ENCODE results near the gene YWHAH. TPM values are rescaled to one million over a fixed set of nuclear protein-coding genes. Genes with fewer than 3 reads are reported as not detected.

Gene YWHAH
- total RNA-seq, 1 donor from 2014 or later = 171 TPM

- Histone ChIP-seq H3K9me3 (no peaks in the 10 kb centered on the region), H3K27me3 (ENCODE audit: low read depth) (peaks cover 4% of the 10 kb centered on the region), H3K36me3 (no peaks in the 10 kb centered on the region), H3K27ac (no peak overlapping the region), H3K4me3 (no peak overlapping the region), H3K4me1 (no peaks in the 10 kb centered on the region)
- DNase-seq (no peak), ATAC-seq (no peak)
- intact Hi-C loops (cut with DNase I) = no loop called here
- TF ChIP-seq, protein P1, sequence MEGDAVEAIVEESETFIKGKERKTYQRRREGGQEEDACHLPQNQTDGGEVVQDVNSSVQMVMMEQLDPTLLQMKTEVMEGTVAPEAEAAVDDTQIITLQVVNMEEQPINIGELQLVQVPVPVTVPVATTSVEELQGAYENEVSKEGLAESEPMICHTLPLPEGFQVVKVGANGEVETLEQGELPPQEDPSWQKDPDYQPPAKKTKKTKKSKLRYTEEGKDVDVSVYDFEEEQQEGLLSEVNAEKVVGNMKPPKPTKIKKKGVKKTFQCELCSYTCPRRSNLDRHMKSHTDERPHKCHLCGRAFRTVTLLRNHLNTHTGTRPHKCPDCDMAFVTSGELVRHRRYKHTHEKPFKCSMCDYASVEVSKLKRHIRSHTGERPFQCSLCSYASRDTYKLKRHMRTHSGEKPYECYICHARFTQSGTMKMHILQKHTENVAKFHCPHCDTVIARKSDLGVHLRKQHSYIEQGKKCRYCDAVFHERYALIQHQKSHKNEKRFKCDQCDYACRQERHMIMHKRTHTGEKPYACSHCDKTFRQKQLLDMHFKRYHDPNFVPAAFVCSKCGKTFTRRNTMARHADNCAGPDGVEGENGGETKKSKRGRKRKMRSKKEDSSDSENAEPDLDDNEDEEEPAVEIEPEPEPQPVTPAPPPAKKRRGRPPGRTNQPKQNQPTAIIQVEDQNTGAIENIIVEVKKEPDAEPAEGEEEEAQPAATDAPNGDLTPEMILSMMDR (IDR thresholded peaks at IDR 0.05) = no peak
These were observed 55.8 kb downstream of the YWHAH start for GRCh38 chr22:32000181-32000580.

- Histone ChIP-seq H3K4me1 (no peaks in the 10 kb centered on the region), H3K27me3 (ENCODE audit: low read depth) (no peaks in the 10 kb centered on the region), H3K9me3 (no peaks in the 10 kb centered on the region), H3K4me3 (no peak overlapping the region), H3K36me3 (no peaks in the 10 kb centered on the region), H3K27ac (no peak overlapping the region)
- ATAC-seq (no peak), DNase-seq (no peak)
- TF ChIP-seq, protein P1 (IDR thresholded peaks at IDR 0.05) = no peak
- intact Hi-C loops (cut with DNase I) = no loop called here
These were observed 61.1 kb downstream of the YWHAH start for GRCh38 chr22:32005453-32005852.

Other genes starting within 250 kb of the YWHAH start
- gene PRR14L, start 194.4 kb upstream of the YWHAH start, total RNA-seq = 57.9 TPM
- 29.0 TPM for gene DEPDC5, start 190.5 kb upstream of the YWHAH start, total RNA-seq
- gene SLC5A1, start 98.7 kb downstream of the YWHAH start, total RNA-seq = 1.8 TPM
- not detected for gene C22orf42, start 214.8 kb downstream of the YWHAH start, total RNA-seq

All from lower lobe of right lung (tissue), 2 donors.